NT2/D1 (cell line): ENCODE data around the gene PTRH1.

Experiments
- YY1 ChIP-seq: IDR thresholded peaks from 2 replicates; pipeline ENCODE4 v1.6.1; 2011; ENCODE audit not compliant: insufficient read length, insufficient read depth
- ZNF274 ChIP-seq: IDR thresholded peaks from 2 replicates; pipeline ENCODE4 v1.6.1; 2011; ENCODE audit warnings: mild to moderate bottlenecking, low read depth, low read length

DNA sequence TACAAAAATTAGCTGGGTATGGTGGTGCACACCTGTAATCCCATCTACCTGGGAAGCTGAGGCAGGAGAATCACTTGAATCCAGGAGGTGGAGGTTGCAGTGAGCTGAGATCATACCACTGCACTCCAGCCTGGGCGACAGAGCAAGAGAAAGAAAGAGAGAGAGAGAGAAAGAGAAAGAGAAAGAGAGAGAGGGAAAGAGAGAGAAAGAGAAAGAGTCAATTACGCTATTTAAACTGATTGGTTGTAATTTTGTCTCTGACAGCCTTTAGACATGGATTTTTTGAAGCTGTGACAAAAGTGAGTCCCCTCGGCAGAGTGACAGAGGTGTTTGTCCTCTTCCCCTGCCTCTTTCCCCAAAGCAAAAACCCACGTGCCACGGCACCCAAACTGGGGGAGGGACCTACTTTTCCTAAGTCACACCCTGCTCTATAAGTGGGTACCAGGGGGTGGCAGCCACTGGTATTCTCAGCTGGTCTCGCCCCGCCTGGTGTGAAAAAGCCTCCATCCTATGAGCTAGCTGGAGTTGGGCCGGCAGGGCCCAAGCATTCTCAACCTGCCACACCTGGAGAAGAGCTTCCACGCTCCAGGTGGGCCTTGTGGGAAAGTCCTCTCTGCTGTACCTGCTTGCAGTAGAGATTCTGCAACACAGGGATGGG is 12.0 kb downstream of the PTRH1 start:
- no peak for TF ChIP-seq ZNF274
- no peak for TF ChIP-seq YY1
